HG02588 (cell line): ENCODE measurements around the gene RUNX1.

Experiments
- ATAC-seq: cut with Tn5 transposase; IDR thresholded peaks from one replicate; pipeline ENCODE4 v1.9.1; 2021; ENCODE audit warnings: mild to moderate bottlenecking, moderate library complexity; ENCODE audit not compliant: unreplicated experiment

Gene RUNX1

DNA sequence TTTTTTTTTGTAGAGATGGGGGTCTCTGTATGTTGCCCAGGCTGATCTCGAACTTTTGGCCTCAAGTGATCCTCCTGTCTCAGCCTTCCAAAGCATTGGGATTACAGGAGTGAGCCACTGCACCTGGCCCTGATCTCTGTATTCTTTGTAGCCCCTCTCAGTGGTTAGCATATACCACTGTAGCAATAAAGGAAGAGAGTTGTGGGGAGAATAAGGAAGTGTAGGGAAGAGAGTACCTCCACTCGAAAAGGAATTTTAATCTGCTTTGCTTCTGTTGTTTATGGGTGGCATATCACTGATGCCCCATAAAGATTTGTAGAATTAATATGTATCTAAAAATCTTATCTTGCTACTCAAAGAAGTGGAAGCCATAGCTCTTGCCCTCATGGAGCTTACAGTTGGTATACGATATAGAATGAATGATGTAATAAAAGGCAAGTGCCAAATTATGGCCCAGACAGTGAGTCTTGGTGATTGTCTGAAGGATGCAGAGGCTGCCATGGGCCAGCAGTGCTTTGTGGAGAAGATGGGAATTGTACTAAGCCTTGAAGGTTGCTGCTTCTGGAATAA, 284.3 kb downstream of the RUNX1 start:
- ATAC-seq: no peak

DNA sequence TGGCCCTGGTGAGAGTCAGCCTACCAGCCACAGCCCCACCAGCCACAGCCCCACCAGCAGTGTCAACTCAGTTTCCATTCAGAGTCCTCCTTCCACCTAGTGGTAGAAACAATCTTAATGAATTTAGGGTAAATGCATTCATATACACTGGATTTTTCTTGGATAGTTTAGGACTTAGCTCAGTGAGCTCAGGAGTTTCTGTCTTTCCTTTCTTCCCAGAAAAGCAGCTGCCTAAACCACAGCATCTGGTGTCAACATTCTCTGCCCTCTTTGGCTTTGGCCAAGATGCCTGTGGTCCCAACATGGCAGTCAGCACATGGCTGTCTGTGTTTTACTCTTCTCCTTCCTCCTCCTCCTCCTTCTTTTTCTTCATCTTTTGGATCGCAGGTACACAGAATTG, 286.3 kb downstream of the RUNX1 start:
- ATAC-seq: no peak

DNA sequence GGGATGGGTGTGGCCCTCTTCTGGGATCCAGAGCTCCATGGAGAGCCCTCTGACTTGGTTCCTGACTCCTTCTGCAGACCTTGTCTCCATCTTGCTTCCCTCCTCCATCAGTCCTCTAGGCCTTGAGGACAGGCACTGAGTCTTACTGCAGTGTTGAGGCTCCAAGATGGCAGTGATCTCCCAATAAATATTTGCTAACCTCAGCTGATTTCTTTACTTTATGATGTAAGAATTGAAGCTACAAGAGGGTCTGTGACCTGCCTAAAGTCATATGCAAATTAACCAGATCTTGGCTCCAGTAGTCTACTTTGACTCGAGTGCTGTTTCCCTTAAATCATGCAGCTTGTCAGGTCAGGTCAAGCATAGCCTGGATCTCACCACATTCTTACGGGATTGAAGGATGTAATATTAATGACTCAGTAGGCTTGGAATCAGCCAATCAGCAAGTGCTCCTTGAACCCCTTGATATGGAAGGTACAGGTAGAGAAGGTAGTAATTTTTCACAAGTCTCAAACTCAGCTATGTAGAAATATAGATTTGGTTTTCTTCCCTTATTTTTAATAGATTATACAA, 287.3 kb downstream of the RUNX1 start:
- ATAC-seq: no peak

DNA sequence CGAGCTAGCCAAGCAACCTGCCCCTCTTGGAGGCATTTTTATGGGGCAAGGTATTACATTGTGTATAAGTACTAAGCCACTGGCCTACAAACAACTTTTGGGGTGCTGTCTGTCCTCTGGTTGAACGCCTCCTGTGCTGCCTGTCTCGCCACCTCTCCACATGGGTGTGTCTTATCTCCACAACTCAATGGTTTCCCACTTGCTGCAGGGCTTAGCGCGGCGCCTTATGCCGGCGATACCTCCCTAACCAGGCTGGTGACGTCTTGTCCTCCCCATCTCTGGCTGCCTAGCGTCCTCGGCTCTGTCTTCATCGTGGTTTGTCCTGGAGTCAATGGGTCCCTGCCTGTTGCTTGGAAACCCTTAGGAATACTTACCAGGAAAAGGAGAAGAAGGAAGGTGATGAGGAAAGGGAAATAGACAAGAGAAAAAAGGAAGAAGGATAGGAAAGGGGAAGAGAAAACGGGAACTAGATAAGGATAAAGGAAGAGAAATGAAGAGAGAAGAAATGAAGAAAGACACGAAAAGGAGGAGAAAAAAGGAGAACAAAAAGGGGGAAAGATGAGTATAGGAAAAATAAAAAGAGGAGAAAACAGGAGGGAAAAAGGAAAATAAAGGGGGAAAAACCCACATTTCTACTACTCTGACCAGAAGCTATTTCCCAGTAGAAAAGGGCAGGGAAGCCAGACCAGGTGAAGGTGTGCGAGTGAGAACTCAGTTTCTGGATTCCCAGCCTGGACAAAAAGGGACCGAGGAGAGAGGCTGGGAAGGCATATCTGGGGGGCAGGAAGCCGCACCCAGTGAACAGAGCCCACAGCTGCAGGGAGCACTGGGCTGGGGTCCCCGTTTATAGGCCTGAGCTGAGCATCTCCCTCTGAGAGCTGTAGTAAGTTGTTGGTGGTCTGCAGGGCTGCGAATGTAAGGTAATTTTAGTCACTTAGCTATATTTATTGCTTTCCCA, 294.1 kb downstream of the RUNX1 start:
- no peak for ATAC-seq

DNA sequence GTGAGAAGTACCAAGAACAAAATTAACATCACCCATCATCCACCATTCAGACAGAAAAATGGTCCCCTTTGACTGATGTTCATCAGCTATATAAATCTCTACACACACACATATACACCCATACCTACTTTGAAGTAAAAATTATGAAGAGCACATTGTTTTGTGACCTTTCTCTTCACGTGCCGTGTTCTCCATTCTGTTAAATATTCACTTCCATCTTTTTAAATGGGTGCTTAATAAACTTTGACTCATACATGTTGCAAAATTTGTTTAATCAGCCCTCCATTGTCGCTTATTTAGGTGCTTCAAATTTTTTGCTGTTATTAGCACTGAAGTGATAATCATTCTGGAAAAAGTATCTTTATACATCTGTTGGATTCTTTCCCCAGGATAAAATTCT, 300.2 kb downstream of the RUNX1 start:
- ATAC-seq: no peak

DNA sequence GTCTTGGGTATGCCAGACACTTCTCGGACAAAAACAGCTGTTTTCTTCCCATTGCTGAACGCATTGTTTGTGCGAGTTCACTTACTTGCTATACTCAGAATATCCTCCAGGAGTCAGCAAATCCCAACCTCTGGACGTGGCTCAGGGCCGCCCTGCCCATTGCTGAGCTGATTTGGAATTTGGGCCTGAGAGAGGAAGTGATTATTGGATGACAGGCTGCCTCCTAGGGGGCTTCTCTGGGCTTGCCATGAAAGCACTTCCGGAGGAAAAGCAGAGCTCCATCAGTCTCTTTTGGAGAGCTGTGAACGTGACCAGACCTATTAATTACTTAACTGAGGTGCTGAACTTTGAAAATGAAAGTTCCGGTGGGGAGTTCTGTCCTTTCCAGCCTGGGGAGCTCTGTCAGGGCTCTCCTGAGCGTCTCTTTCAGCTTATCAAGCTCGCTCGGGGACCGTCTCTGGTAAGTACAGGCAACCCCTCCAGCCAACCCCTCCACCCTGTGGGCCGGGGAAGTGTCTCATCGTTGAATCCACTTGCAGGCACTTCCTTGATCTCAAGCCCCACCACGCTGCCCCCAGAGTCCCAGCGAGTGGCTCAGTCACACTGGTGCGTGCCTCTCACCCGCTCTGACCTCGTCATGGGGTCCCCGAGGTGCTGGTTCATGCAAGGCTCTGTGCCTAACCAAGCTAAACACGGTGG, 303.4 kb downstream of the RUNX1 start:
- peak; percentile 70 for ATAC-seq

DNA sequence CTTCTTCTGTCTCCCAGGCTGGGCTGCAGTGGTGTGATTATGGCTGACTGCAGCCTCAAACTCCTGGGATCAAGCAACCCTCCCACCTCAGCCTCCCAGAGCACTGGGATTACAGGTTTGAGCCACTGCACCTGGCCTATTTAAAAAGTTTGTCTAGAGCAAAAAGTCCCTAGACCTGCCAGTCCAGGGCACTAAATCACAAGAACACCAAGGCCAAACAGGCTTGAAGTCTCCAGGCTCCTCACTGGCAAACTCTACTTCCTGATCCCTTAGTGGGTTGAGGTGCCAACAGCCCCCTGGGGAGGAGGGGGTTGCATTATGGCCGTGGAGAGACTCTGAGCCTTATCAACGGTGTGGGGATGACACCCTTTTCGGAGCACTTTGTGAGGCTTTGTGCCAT, 304.3 kb downstream of the RUNX1 start:
- no peak for ATAC-seq

DNA sequence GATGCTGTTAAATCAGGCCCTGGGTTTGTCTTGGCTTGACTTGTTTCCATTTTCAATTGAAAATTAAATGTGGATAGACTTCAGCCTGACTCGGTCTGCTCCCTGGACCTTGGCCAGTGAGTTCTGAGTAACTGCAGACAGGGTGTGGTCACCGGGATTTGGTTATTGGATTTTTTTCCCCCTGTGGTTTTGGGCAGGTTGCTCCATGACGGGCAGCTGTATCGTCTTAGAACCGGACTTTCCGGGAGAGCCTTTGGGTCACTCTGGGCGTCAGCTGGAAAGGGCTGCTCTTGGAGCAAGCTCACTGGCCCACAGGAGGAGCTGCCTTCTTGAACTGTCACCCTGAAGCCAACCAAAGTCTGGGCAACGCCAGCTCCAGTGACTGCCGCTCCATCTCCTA, 305.3 kb downstream of the RUNX1 start:
- ATAC-seq: no peak

DNA sequence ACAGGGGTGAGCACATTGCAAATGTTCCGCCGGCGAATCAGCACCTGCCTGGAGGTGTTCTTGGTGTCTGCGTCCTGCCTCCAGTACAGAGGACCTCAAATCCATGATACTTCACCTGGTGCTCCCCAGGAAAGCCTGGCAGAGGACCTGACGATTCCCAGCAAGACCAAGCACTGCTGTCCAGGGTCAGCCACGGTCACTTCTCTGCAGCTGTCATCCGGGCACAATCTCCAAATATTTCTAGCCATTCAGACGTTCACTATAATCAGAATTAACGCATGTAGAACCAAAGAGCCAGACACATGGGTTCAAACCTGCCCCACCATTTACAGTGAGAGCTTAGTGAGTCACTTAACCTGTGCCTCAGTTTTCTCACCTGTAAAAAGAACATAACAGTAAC, 305.8 kb downstream of the RUNX1 start:
- ATAC-seq: no peak

DNA sequence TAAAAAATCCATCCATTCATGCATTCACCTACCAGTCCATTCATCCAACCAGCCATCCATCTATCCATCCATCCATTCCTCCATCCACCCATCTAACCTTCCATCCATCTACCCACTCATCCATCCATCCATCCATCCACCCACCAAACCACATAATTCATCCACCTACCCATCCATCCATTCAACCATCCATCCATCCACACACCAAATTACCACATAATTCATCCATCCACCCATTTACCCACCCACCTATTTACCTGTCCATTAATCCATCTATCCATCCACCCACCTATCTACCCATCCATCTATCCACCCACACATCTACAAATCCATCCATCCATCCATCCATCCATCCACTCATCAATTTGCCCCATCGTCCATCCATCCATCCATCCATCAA, 308.9 kb downstream of the RUNX1 start:
- ATAC-seq: no peak
